ENCODE results near the gene RAPGEF3.

GRCh38 chr12:47710278-47710677 is 48.4 kb downstream of the RAPGEF3 start:
- TF ChIP-seq ZNF565 (CRISPR knock-in tag; conservative IDR thresholded peaks at IDR 0.05; ENCODE audit: low read depth) (no peak), PATZ1 (CRISPR knock-in tag; IDR thresholded peaks at IDR 0.05; ENCODE audit: borderline replicate concordance) (no peak), ZNF8 (CRISPR knock-in tag; IDR thresholded peaks at IDR 0.05) (no peak), GLIS3 (CRISPR knock-in tag; IDR thresholded peaks at IDR 0.05) (no peak), ZNF70 (CRISPR knock-in tag; IDR thresholded peaks at IDR 0.05) (no peak), ARNTL (CRISPR knock-in tag; IDR thresholded peaks at IDR 0.05; ENCODE audit: borderline replicate concordance, low read depth) (no peak), CSRNP3 (CRISPR knock-in tag; IDR thresholded peaks at IDR 0.05) (no peak), ZFP3 (CRISPR knock-in tag; IDR thresholded peaks at IDR 0.05) (no peak), TOX (CRISPR knock-in tag; IDR thresholded peaks at IDR 0.05; ENCODE audit: borderline replicate concordance) (no peak), RARB (CRISPR knock-in tag; IDR thresholded peaks at IDR 0.05) (no peak), CREB5 (CRISPR knock-in tag; IDR thresholded peaks at IDR 0.05; ENCODE audit: low read depth) (no peak), ESRRG (CRISPR knock-in tag; IDR thresholded peaks at IDR 0.05) (no peak)
